PC-9 (cell line): ENCODE results near the gene MED13L.

Source experiments
- CTCF ChIP-seq: fragments of 200-600 bp; sonication (generic); conservative IDR thresholded peaks from 2 replicates; pipeline ENCODE4 v1.6.1; 2017; ENCODE audit warnings: mixed run types, antibody characterized with exemption, mild to moderate bottlenecking, moderate library complexity
- EZH2 ChIP-seq: fragments of 200-600 bp; sonication (generic); IDR thresholded peaks from 2 replicates; pipeline ENCODE4 v1.8.0; 2017; ENCODE audit warnings: antibody characterized with exemption, low read depth

GRCh38 chr12:115910057-115910456 lies 367.4 kb downstream of the MED13L start:
- no peak for TF ChIP-seq CTCF
- no peak for TF ChIP-seq EZH2
